ENCODE measurements around the gene LAMC3. TPM values are rescaled to one million over a fixed set of nuclear protein-coding genes. Genes with fewer than 3 reads are reported as not detected.

The LAMC3 gene
- total RNA-seq, 2 donors from 2014 or later: 0.29 TPM; not detected in 1

Other genes with a start within 250 kb of the LAMC3 start
- 10 to 100 TPM; 80.5 to 85.0 TPM for gene ABL1, start 173.9 kb upstream of the LAMC3 start, total RNA-seq
- not detected for gene QRFP, start 112.4 kb upstream of the LAMC3 start, total RNA-seq
- under 1 TPM in 1 of 2 donors, not detected in 1; 0.14 TPM for gene FIBCD1, start 69.9 kb upstream of the LAMC3 start, total RNA-seq
- gene AIF1L, start 87.4 kb downstream of the LAMC3 start, total RNA-seq: 10 to 100 TPM; 27.3 to 31.2 TPM
- 10 to 100 TPM; 33.9 to 40.8 TPM for gene NUP214, start 116.4 kb downstream of the LAMC3 start, total RNA-seq